HG02884 (cell line): ENCODE data around the gene RTL5.

Source experiments
- ATAC-seq: cut with Tn5 transposase; IDR thresholded peaks from one replicate; pipeline ENCODE4 v1.9.1; 2021; ENCODE audit warnings: mild to moderate bottlenecking, moderate library complexity; ENCODE audit not compliant: unreplicated experiment

RTL5 gene

DNA sequence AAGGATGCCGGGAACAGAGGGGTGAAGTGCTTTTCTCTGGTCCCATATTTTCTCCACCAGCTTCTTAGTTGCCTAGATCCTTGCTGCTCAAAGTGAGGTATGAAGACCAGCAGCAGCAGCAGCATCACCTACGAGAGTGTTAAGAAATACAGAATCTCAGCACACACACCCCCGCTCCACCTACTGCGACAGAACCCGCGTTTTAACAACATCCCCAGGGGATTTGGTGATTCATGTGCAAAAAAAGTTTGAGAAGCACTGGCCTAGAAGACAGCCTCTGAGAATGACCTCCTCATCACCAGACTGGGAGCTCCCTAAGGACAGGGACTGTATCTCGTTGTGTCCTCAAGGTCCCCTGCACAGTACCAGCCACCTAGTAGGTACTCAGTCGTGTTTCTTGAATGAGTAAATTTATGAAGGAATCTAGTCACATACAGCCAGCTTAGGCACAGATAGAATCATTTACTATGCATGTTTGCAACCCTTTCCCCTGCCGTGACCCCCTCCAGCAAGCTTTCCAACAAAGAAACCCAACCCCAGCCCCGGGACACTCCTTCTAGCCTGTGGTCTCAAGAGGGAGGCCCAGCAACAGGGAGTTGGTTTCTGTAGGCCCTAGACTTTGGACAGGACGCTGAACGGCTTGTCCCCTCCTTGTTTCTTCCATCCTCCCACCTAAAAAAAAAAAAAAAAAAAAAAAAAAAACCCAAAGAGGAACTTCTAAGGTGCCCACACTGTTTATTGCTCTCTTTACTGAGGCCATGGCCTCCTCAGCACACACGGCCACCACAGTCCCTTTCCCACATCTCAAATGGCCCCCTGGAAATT is 21.5 kb downstream of the RTL5 start:
- no peak for ATAC-seq

DNA sequence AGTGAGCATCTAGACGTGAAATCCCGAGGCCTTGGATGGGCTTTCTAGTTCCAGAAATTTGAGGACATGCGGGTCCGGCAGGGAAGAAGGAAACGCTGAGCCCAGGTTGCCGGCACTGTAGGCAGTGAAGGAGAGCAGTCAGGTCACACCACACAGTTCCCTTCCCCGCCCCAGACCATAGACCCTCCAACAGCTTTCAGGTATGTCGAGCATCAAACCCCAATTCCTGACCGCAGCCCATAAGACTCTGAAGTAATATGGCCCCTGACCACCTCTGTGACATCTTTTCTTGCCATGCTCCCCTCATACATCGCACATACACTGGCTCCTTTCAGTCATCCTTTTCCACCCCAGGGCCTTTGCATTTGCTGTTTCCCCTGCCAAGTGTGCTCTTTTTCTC is 23.0 kb downstream of the RTL5 start:
- no peak for ATAC-seq

DNA sequence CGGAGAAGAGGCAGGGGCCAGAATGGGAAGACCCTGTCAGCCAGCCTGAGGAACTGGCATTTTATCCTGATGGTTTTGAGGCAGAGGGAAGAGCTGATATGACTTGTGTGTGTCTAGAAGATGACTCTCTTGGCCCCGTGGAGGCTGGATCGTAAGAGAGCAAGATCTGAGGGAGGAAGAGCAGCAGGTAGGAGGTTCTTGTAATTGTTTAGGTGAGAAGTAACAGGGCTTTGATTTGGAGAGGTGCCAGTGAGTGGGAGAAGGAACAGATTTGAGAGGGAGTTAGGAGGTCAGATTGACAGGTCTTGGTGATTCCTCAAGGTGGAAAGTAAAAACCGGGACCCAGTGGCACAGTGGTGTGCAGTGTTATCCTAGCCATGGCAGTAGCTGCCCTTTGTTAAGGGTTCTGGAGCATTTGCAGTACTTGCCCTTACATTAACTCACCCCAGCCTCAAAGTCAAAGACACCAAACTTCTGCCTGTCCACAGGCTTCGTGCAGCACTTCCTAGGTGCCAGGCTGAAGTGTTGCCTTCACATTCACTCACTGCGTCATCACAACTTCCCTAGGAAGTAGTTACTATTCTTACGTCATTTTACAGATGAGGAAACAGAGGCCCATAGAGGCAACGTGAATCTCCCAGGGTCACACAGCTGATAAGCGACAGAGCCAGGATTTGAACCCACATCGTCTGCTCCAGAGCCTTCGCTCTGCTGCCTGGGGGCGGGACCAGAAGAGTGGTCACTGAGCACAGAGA is 23.7 kb downstream of the RTL5 start:
- no peak for ATAC-seq

DNA sequence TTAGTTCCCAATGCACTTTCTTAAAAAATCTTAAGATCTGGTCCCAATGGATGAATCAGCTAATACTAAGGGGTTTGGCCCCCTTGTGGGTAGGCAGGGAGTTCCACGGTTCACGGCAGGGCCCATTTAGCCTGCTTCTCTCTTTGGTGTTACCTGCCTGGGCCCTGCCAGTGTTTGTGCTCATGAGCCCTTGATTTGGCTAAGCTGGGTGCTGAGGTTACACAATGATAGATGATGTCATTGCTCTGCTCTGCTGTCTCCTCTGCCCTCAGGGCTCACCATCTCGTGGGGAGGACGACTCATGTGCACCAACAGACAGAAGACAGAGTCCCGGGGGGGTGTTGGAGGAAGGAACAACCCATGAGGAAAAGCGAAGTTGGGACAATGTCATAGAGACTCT is 24.4 kb downstream of the RTL5 start:
- ATAC-seq, result no peak

DNA sequence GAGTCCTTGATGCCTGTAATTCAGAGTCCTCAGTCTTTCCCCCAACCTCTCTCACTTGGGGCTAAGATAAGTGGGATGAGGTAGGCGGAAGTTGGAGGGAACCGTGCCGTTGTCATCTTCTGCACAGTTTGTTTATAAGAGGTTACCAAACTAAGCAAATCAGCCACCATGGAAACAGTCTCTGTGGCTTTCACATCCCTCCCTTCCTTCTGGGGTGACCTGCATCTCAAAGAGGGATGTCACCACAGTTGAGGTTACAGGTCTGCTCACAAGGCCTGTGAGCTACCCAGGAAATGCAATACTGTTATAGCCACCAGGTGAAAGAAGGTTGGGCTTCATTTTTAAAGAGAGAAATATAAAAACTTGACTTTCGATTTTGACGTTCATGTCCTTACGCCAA is 26.3 kb downstream of the RTL5 start:
- peak; percentile 61 for ATAC-seq

DNA sequence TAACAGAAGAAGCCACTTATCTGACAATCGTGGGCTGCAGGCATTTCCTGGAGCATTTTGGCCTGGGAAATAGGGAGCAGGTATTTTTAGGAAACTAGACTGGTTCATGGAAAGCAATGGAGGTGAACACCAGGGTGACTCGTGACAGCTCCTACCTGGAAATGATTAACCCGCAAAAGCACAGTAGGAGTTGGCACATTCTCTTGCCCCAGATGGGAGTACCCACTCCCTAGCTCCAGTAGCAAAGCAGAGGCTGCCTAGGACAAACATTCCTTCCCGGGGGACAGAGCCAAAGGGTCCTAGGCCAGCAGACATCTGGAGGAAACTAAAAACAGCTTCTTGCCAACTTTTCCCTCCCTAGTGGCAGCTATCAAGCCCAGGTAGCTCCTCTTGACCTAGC is 29.0 kb downstream of the RTL5 start:
- no peak for ATAC-seq

DNA sequence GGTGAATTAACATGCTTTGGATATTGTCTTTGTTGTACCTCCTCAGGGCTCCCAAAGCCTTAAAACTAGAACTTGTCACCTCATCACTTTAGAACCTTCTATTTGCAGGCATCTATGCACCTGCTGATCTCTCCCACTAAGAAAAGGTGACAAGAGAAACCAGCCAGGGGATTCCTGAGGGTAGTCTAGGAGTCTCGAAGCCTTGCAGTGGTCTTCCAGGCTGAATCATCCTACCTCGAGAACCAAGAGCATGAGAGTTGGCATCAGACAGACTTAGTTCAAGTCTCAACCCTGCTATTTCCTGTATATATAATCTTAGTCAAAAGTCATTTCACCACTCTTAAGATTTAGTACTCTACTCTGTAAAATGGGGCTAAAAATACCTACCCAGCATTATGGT is 29.6 kb downstream of the RTL5 start:
- ATAC-seq, result no peak

DNA sequence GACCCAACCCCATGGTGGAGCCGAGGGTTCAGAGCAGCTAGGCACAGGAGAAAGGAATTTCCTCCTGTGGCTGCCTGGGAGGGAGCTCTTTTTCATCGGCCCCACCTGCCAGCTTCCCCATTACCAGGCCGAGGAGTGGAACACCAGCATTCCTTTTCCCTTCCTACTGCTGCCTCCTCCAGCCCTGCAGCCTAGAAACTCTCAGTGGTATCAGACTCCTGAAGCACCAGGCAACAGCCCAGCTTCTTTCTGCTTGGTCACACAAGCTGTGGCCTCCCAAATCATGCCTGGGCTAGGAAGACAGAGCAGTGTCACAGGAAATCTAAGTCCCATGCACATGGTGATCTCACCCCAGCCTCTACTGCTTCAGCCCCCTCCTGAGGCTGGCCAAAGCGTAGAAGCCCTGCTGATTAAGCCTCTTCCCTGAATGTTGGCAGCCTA is 30.1 kb downstream of the RTL5 start:
- no peak for ATAC-seq

DNA sequence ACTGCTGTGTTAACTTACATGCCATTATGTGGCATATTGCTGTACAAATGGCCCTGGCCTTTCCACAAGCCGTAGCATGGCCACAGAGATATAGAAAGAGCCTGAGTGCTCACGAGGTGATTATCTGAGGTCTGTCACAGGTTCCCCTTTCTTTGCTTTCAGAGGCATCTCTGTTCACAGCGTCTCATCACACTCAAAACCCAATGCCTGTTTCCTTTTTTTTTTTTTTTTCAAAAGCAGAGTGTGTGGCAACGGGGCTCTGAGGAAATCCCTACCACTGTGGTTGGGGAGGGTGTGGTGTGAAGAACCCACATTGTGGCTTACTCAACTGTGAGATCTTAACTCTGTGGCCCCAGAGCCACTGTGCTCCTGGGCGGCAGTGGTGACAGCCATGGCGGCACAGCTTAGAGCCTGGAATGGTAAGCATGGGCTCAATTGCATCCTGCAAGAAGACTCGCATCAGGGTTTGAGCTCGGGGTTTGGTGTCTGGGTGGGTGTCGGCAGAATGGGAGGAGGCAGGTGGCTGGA is 30.8 kb downstream of the RTL5 start:
- peak; percentile 65 for ATAC-seq

DNA sequence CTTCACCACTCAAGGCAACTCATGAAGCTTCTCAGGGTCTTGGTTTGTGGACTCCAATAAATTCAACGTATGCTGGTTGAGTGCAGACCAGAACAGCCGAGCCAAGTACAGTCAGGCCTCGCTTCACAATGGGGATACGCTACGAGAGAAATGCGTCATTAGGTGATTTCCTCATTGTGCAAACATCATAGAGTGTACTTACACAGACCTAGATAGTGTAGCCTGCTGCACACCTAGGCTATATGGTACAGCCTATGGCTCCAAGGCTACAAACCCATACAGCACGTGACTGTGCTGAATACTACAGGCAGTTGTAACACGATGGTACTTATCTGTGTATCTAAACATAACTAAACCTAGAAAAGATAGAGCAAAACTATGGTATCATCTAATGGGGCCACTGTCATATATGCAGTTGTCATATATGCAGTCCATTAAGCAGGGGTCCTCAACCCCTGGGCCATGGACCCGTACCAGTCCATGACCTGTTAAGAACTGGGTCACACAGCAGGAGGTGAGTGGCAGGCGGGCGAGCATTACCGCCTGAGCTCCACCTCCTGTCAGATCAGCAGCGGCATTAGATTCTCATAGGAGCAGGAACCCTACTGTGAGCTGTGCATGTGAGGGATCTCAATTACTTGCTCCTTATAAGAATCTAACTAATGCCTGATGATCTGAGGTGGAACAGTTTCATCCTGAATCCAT is 31.5 kb downstream of the RTL5 start:
- no peak for ATAC-seq

DNA sequence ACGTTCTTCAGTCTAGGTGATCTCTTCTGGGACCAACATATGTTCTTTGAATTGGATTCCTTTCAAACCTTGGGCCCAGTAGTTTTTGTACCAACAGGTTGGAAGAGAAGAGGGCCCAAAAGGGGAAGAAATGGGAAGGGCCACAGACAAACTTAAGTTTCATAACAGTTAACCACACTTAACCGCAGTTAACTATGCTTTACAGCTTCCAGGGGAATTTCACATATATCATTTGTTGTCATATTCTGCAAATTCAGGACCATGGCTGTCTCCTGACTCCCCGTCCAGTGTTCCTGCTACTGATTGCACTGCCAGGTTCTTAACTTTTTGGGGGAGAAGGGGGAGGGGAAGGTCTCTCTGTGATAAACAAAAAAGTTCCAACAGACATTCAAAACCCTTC is 34.6 kb downstream of the RTL5 start:
- no peak for ATAC-seq

DNA sequence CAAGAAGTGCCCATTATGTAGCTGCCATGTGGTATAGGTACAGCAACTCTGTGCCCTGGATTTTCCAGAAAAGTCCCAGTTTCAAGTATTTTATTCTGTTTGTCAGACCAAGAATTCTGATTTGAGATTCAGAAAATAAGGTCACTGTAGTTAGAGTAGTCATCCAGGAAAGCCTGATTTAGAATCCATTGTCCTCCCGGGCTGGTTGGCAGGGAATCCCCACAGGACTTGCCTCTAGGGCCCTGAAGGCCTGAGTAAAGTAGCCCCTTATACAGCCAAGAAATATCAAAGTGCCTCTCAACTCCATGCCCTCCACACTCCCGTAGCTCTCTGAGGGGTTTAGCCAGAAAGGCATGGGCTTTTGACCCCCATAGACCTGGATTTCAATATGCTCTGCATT is 36.3 kb downstream of the RTL5 start:
- ATAC-seq, result no peak

DNA sequence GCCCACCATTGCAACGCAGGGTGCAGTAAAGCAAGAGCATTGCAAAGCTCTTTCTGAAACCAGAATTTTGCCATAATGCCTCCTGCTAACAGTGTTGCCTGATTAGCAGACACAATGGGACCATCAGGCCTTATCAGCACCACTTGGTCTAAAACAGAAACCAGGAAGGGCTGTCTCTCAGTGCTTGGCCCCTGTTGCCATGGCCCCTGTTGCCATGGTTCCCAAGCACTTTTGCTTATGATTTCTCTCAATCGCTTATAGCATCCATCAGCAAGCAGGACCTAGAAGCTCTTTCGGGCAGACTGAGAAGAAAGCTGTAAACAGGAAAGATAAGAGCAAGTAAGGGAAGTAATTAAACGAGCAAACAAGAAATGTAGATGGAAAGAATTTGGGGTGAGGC is 36.8 kb downstream of the RTL5 start:
- peak; percentile 91 for ATAC-seq

DNA sequence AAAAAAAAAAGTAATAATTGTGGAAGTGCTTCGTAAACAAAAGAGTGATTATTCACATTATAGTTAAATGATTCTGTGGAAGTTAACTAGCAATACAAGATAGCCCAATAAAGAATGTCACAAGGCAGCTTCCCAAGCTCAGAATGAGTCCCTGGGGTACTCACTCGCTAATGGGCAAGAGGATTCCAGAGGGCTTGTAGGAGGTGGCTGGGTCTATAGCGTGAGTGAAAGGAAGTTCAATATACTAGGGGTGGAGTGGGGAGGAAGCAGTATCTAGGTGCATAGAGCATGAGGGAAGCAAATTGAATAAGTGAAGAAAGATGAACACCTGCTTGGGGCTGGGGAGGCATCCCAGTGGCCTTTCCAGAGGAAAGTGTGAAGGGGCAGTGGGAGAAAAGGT is 42.5 kb downstream of the RTL5 start:
- no peak for ATAC-seq

DNA sequence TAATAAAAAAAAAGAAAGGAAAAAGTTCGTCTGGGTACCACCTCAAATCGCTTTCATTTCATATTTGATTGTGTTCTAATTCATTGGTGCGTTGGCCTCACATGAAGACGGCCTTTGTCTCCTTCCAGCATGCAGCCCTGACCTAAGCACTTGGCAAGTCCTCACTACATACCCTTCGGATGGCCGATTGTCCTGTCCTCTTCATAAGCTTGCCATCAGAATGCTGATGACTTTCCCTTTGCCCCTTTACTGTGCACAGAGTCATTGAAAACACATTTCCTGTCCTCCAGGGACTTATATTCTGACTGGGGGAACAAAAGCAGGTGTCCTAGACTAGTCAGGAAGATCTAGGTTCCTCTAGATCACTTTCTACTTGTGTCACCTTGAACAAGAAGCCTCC is 43.0 kb downstream of the RTL5 start:
- no peak for ATAC-seq

DNA sequence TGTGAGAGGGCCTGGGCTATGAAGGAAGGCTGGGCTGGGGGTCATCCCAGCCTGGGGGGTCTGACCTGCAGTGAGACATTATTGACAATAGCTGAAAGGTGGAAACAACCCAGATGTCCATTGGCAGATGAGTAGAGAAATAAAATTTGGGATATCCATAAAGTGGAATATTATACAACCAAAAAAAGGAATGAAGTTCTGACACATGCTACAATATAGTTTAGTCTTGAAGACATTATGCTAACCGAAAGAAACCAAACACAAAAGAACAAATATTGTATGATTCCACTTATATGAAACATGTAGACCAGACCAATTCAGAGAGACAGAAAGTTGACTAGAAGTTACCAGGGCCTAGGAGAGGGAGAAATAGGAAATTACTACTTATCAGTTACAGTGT is 44.7 kb downstream of the RTL5 start:
- ATAC-seq, result no peak

DNA sequence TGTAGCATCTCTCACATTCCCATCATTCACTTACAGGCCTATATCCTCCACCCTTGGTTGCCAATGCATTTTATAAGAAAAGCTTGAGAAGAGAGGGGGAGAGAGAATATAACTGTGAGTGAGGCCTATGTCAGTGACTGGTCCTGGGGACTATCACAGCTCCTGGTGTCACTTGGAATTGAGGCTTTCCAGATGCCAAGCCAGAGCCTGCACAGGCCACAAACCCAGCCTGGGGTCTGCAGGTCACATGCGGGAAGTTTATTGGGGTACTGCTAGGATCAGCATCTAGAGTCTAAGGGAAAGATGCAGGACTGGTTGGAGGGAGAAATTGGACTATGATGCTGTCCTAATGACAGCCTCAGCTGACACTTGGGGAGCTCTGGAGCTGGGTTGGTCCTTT is 47.6 kb downstream of the RTL5 start:
- no peak for ATAC-seq

DNA sequence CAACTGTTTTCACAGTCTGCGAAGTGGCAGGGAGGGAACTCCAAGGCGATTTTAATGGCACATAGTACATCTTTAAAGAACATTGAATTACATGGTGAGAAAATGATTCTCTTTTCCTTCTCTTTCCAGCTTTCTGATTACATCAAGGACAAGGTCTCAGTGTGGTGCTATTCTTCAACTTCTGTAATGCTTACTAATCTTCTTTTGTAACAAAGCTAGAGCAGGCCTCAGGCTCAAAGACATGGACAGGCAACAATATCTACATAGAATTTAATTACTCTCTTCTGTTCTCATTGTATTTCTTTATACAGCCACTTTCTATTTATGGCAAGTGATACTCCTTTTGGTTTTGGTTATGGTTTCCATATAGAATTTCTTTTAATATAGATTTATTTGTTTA is 48.4 kb downstream of the RTL5 start:
- ATAC-seq, result no peak

DNA sequence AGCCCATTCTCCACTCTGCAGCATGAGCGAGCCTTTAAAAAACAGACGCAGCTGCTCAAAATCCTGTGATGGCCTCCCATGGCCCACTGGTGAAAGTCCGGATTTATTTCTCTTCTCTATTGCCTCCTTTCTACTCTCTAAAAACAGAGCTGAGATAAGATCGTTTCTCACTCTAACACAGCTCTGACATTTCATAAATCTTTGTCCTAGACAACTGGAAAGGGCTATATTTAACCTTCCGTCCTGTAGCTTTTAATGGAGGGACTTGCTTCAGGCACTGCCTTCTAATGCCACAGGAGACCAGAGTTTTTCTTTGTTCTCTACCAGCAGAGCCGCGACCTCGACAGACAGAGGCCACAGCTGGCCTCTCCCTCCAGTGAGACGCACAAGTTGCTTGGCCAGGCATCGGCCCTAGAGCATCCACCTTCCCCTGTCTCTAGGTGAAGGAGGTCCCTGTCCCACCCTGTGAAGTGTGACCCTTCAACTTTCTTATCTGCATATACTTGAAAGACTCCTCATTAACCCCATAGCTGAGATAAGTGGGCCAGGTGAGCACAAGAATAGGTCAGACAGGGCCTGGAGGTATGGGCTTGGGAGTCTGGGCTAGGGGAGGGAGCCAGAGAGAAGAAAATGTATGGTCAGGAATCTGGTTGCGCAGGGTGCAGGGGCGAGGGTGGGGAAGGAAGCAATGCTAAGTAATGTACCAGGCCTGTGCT is 50.0 kb downstream of the RTL5 start:
- ATAC-seq, result no peak

DNA sequence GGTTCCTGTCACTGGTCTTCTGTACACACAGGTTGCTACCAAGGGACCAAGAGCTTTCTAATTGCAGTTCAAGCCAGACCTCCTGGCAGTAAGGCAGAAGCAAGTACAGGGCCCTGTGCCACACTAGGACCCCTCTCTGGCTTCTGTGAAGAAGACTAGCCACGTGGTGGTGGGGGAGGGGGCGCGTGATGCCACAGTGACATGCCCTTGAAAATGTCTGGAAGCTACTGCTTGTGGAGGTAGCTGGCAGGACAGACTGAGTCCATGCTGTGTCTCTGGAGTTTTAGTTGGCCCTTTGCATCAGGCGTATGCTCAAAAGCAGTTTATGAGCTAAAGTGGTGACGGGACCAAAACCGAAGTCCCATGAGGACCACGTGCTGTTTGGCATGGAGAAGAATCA is 50.9 kb downstream of the RTL5 start:
- ATAC-seq, result no peak

DNA sequence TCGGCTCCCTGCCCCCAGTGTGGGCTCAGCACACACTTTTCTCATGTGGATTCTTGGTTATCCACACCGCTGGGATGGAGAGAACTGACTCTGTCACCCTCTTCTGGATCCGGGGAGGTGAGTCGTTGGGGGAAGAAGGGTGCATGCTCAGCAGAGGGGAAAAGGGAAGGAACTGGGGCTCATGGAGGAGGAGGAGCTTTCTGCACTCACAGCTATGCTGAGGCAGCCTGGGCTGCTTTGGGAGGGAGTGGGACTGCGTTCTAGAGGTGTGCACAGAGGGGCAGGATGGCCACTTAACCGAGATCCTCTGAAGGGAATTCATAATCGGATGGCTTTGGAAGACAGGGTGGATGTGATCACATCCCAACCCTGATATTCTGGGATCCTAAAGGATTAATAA is 51.6 kb downstream of the RTL5 start:
- no peak for ATAC-seq
